GM11168 (cell line): Measurements from ENCODE around the gene CETP.

Experiments used
- in situ Hi-C: fragments of 300-500 bp; cut with MboI; formaldehyde crosslinking; loops from one replicate; pipeline ENCODE4 v1.12.0; 2022; ENCODE audit warnings: low sequenced_read_pairs; ENCODE audit not compliant: unreplicated experiment

The CETP gene, protein sequence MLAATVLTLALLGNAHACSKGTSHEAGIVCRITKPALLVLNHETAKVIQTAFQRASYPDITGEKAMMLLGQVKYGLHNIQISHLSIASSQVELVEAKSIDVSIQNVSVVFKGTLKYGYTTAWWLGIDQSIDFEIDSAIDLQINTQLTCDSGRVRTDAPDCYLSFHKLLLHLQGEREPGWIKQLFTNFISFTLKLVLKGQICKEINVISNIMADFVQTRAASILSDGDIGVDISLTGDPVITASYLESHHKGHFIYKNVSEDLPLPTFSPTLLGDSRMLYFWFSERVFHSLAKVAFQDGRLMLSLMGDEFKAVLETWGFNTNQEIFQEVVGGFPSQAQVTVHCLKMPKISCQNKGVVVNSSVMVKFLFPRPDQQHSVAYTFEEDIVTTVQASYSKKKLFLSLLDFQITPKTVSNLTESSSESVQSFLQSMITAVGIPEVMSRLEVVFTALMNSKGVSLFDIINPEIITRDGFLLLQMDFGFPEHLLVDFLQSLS

GRCh38 chr16:56961851-56962281 is at the start of gene CETP:
CETP (plus strand) TSS chr16:56961950; CDS start chr16:56961980, 30 bp downstream.
- in situ Hi-C loops, result no loop called here

GRCh38 chr16:56912746-56913708 is 48.7 kb upstream of the CETP start:
- in situ Hi-C loops, result no loop called here

DNA sequence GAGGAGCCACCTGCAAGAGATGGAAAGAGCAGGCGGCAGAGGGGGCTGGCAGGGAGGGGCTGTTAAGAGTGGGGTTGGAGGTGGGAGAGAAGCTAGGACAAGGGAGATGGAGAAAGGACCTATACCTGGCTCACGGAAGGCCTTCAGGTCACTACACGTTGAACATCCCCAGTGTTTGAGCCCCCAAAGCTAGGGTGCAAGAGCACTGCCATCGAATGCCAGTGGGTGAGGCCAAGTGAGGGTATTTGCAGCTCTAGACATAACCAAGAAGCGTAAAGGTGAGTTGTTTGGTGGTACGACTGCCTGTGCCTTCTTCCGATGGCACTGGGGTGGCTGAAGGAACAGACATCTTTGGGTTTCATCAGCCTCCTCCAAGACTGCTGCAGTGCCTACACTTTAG is 46.9 kb upstream of the CETP start:
- in situ Hi-C loops, result no loop called here

- in situ Hi-C loops, result no loop called here
Observed at GRCh38 chr16:56915336-56916119, 46.2 kb upstream of the CETP start.

- in situ Hi-C loops, result no loop called here
Observed at GRCh38 chr16:56916571-56917403, 45.0 kb upstream of the CETP start.

GRCh38 chr16:56918467-56919012 is 43.2 kb upstream of the CETP start:
- in situ Hi-C loops, result no loop called here

GRCh38 chr16:56919099-56919800 is 42.5 kb upstream of the CETP start:
- in situ Hi-C loops, result no loop called here

GRCh38 chr16:56921571-56921970 is 40.2 kb upstream of the CETP start:
- in situ Hi-C loops, result no loop called here

- in situ Hi-C loops, result no loop called here
Observed at GRCh38 chr16:56923481-56924091, 38.2 kb upstream of the CETP start.

GRCh38 chr16:56927471-56927870 is 34.3 kb upstream of the CETP start:
- in situ Hi-C loops, result no loop called here

- in situ Hi-C loops, result no loop called here
Observed at GRCh38 chr16:56929639-56930038, 32.1 kb upstream of the CETP start.

DNA sequence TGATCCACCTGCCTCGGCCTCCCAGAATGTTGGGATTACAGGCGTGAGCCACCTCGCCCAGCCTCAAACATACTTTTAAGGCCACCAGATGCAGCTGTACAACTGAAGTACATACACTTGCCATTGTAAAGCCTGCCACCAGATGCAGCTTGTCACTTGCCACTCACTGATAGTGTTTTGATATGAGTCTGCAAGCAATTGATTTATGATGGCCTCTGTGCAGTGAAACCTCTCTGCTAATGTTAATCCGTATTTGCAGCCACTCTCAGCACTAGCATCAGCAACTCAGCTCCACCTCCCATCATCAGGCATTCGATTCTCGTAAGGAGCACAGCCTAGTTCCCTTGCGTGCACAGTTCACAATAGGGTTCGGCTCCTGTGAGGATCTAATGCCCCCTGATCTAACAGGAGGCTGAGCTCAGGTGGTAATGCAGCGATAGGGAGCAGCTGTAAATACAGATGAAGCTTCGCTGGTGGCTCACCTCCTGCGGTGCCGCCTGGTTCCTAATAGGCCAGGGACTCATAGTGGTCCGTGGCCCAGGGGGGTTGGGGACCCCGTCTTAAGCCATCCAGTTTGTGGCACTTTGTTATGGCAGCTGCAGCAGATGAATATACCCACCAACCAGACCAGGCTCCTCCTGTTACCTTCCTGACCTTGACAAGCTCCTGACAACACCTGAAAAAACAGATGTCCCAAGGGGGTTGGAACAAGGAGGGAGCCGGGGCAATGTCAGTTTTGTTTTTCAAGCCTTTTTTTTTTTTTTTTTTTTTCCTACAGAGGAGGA is 31.1 kb upstream of the CETP start:
- in situ Hi-C loops, result no loop called here

DNA sequence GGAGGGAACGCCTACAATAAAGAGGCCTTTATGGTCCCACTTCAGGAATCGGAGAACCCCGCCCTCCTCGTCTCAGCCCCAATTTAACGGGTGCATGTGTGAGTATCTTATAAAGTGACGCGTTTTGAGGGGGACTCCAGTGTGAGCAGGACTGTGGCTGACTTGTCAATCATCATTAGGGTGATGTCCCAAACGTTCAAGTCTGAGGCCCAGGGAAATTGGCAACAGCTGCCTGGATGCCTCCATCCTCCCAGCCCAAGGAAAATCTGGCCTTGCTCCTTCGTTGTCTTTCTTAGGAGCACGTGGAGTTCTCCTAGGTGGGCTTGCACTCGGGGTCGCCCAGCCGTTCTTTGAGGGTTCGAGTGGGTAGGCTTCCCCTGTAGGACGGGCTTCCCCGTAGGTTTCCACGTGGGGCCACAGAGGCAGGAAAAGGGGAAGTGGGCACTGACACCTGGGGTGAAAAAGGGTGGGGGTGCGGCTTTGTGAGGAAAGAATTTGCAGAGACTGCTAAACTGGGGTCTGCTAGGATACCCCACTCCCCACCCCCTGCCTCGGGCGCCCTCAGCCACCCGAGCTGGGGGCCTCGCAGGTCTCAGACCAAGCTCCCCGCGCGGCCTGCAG is 30.4 kb upstream of the CETP start:
- in situ Hi-C loops, result no loop called here

DNA sequence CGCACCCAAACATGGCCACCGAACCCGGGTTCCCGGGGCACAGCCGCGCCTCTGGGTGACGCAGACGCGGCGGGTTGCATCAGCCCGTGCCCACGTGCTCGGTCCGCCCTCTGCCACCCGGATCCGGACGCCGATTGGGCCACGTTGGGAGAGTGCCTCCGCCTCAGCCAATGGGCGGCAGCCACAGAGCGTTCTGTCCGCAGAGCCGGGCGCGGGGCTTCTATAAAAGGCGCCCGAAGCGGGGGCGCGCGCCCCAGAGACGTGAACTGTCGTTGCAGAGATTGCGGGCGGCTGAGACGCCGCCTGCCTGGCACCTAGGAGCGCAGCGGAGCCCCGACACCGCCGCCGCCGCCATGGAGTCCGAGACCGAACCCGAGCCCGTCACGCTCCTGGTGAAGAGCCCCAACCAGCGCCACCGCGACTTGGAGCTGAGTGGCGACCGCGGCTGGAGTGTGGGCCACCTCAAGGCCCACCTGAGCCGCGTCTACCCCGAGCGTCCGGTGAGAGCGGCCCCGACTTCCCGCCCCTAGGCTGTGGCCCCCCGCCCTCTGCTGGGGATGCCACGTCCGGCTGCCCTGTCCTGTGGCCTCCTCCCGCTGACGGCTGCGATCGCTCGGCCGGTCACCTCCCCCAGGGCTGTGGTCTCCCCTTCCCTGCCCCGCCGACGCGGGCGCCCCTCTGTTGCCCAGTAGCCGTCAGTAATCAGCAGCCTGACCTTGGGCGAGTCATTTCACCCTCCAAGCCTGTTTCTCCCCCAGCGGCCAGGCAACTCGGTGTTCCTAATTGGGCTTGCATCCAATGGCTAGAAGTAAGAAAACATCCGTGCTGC is 29.6 kb upstream of the CETP start, which contains the start of gene HERPUD1:
TSS of gene HERPUD1 (plus strand) at position 251 of the 829 bp plus-strand sequence. CDS start at position 354, 103 bp downstream.
- in situ Hi-C loops, result no loop called here

- in situ Hi-C loops, result no loop called here
Observed at GRCh38 chr16:56932721-56933619, 28.8 kb upstream of the CETP start.
